DOHH2 (cell line): ENCODE results near the gene KIF6.

Experiments
- EZH2phosphoT487 ChIP-seq: fragments of 200-600 bp; sonication (generic); IDR thresholded peaks from 2 replicates; pipeline ENCODE4 v1.6.1; 2017; ENCODE audit warnings: borderline replicate concordance, mild to moderate bottlenecking, antibody characterized with exemption, low read length, moderate library complexity, mixed read lengths
- TF ChIP-seq, protein P1 (sequence below): fragments of 200-600 bp; sonication (generic); IDR thresholded peaks from one replicate; pipeline ENCODE4 v1.5.1; 2014; ENCODE audit warnings: antibody characterized with exemption, mild to moderate bottlenecking, low read depth, low read length; ENCODE audit not compliant: poor library complexity, severe bottlenecking

DNA sequence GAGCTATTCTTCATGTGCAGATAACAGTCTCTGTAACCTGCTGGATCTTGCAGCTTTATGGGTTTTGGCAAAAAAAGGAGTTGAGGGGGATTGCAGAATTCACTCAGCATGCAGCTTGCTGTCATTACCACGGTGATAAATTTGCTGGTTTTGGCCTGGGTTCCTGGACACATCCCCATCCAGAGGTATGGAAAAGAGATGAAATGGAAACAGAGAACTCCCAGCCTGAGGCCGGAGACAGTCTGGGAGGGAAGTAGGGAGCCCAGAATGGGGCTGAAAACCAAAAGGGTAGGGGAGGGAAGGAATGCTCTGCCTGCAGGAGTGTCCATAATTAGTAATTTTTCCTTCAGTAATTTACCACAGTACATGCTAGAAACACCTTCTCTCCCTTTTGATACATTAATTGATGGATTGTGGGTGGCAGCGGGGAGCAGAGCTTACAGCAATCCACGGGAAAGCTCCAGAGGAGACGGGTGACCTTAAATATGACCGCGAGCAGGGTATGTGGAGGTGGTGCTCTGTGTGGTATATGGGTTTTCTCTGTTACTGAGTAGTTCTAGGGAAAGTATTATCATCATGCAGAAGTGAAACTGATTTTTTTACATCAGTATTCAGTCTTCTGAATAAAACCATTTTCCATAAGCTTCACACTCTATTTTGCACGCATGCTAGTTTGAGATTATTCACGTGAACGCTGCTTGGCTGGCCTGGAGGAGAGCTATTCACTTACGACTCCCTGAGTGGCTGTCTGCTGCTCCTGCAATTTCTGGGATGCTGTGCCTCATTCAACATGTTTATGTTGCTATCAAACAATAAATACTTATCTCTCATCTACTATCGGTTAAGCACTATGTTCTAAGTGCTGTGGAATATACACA is 336.4 kb downstream of the KIF6 start:
- TF ChIP-seq, protein P1, sequence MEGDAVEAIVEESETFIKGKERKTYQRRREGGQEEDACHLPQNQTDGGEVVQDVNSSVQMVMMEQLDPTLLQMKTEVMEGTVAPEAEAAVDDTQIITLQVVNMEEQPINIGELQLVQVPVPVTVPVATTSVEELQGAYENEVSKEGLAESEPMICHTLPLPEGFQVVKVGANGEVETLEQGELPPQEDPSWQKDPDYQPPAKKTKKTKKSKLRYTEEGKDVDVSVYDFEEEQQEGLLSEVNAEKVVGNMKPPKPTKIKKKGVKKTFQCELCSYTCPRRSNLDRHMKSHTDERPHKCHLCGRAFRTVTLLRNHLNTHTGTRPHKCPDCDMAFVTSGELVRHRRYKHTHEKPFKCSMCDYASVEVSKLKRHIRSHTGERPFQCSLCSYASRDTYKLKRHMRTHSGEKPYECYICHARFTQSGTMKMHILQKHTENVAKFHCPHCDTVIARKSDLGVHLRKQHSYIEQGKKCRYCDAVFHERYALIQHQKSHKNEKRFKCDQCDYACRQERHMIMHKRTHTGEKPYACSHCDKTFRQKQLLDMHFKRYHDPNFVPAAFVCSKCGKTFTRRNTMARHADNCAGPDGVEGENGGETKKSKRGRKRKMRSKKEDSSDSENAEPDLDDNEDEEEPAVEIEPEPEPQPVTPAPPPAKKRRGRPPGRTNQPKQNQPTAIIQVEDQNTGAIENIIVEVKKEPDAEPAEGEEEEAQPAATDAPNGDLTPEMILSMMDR: no peak
- TF ChIP-seq EZH2phosphoT487: no peak
